ENCODE data around the gene PAMR1. TPM values are rescaled to one million over a fixed set of nuclear protein-coding genes. Genes with fewer than 3 reads are reported as not detected.

The PAMR1 gene, protein sequence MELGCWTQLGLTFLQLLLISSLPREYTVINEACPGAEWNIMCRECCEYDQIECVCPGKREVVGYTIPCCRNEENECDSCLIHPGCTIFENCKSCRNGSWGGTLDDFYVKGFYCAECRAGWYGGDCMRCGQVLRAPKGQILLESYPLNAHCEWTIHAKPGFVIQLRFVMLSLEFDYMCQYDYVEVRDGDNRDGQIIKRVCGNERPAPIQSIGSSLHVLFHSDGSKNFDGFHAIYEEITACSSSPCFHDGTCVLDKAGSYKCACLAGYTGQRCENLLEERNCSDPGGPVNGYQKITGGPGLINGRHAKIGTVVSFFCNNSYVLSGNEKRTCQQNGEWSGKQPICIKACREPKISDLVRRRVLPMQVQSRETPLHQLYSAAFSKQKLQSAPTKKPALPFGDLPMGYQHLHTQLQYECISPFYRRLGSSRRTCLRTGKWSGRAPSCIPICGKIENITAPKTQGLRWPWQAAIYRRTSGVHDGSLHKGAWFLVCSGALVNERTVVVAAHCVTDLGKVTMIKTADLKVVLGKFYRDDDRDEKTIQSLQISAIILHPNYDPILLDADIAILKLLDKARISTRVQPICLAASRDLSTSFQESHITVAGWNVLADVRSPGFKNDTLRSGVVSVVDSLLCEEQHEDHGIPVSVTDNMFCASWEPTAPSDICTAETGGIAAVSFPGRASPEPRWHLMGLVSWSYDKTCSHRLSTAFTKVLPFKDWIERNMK
- total RNA-seq, result 2.2 TPM
- 2.4 TPM for polyA plus RNA-seq (ENCODE audit: insufficient read depth, low read depth, low replicate concordance)
- long read RNA-seq, donor 1, result 0 reads
- long read RNA-seq, donor 2, partial matches to known transcripts, result 0 of 2 reads
- long read RNA-seq, donor 2, other reads (novel, unspliced or antisense), result 0 of 2 reads
- long read RNA-seq, donor 3, partial matches to known transcripts, result 0 of 2 reads
- long read RNA-seq, donor 3, other reads (novel, unspliced or antisense), result 0 of 2 reads
- long read RNA-seq, donor 4, partial matches to known transcripts, result 0 of 1 reads
- long read RNA-seq, donor 4, other reads (novel, unspliced or antisense), result 0 of 1 reads
- long read RNA-seq, donor 5, result 0 reads
- long read RNA-seq, donor 6, result 0 reads
- long read RNA-seq, donor 7, partial matches to known transcripts, result 1 of 4 reads
- long read RNA-seq, donor 7, other reads (novel, unspliced or antisense), result 1 of 4 reads
- long read RNA-seq, donor 8, result 0 reads
- long read RNA-seq, donor 9, result 0 reads
- long read RNA-seq, donor 10, partial matches to known transcripts, result 0 of 1 reads
- long read RNA-seq, donor 10, other reads (novel, unspliced or antisense), result 0 of 1 reads

DNA sequence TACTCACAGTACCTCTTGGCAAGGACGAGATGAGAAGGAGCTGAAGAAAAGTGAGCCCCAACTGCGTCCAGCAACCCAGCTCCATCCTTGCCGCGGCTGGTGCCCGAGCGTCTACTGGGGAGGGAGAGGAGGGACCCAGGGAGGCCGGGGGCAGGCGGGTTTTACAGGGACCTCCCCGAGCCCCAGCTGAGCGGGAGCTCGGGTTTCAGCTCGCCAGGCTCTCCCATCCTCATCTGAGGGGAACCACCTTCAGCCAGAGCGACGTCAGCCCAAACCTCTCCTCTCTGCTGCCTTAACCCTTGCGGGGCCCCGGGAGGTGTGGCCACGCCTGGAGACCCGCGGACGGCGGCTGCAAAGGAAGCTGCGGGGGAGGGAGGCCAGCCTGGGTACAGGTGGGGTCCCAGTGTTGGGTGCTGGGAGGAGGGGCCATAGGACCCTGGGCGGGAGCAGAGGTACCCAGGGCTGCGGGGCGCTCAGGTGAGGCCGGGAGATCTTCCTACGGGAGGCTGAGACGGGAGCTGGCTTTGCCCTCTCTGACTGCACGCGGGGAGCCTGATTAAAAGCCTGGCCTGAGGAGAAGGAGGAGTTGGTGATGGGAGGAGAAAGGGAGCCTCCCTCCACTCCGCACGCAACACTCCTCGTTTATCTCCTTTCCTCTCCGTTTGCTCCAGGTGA lies at the start of gene PAMR1:
PAMR1 (minus strand) TSS at position 116 of the 675 bp plus-strand sequence; CDS start at position 85, 31 bp downstream.
- Histone ChIP-seq H3K4me1 (ENCODE audit: control insufficient read depth in 2 of 3, insufficient read depth in 2 of 3, low read depth in 1 of 3, low read length in 3 of 3) (peaks cover 0 to 4% (median 0%) of the 10 kb centered on the region in 3 donors), H3K9ac (ENCODE audit: low read length in 3 of 3) (no peak within 1 kb of the TSS), H3K36me3 (ENCODE audit: control insufficient read depth in 2 of 3, insufficient read depth in 3 of 3, low read length in 3 of 3) (no peaks in the 10 kb centered on the region), H3K9me3 (ENCODE audit: control insufficient read depth in 2 of 3, insufficient read depth in 1 of 3, low read length in 3 of 3) (no peaks in the 10 kb centered on the region), H3K27me3 (ENCODE audit: control insufficient read depth, insufficient read depth, low read length) (no peaks in the 10 kb centered on the region), H3K27ac (ENCODE audit: low read depth in 2 of 2, low read length in 2 of 2) (no peak within 1 kb of the TSS), H3K4me3 (ENCODE audit: low read length in 3 of 3) (peak within 1 kb of the TSS in 1 of 3 donors; percentile 35)
- peak; percentile 81 to 91 (median 85) for DNase-seq
- TF ChIP-seq, protein P1, sequence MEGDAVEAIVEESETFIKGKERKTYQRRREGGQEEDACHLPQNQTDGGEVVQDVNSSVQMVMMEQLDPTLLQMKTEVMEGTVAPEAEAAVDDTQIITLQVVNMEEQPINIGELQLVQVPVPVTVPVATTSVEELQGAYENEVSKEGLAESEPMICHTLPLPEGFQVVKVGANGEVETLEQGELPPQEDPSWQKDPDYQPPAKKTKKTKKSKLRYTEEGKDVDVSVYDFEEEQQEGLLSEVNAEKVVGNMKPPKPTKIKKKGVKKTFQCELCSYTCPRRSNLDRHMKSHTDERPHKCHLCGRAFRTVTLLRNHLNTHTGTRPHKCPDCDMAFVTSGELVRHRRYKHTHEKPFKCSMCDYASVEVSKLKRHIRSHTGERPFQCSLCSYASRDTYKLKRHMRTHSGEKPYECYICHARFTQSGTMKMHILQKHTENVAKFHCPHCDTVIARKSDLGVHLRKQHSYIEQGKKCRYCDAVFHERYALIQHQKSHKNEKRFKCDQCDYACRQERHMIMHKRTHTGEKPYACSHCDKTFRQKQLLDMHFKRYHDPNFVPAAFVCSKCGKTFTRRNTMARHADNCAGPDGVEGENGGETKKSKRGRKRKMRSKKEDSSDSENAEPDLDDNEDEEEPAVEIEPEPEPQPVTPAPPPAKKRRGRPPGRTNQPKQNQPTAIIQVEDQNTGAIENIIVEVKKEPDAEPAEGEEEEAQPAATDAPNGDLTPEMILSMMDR (IDR thresholded peaks at IDR 0.05; ENCODE audit: borderline replicate concordance, extremely low read depth, insufficient read depth), result no peak
- intact Hi-C loops (cut with DNase I), result no loop called here
- no peak for FAIRE-seq

DNA sequence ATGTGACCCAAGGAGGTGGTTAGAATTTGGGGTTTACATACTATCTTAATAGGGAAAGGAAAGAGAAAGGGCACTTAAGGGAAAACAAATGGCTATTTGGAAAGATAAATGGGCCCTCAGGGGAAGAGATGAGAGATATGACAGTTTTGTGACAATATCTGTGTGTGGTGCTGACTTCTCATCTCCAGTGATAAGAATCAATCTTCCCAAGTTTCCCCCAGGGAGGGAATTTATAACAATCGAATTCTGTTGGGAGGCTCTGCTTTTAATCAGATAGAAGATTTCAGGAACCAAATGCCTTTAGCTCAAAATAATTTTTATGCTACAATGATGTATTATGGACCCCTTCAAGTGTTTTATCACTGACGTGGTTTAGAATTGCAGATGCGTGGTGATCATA lies 46.3 kb upstream of the PAMR1 start:
- FAIRE-seq (no peak), DNase-seq (no peak)
- no peaks in the 10 kb centered on the region for H3K27me3 ChIP-seq (ENCODE audit: control insufficient read depth, insufficient read depth, low read length)
- no peak overlapping the region for H3K27ac ChIP-seq (ENCODE audit: low read depth in 2 of 2, low read length in 2 of 2)
- intact Hi-C loops (cut with DNase I), result no loop called here
- no peak overlapping the region for H3K4me3 ChIP-seq (ENCODE audit: low read length in 3 of 3)
- H3K9me3 ChIP-seq (ENCODE audit: control insufficient read depth in 2 of 3, insufficient read depth in 1 of 3, low read length in 3 of 3), result peaks cover 0 to 4% (median 0%) of the 10 kb centered on the region in 3 donors
- TF ChIP-seq, protein P1 (IDR thresholded peaks at IDR 0.05; ENCODE audit: borderline replicate concordance, extremely low read depth, insufficient read depth), result no peak
- no peaks in the 10 kb centered on the region for H3K36me3 ChIP-seq (ENCODE audit: control insufficient read depth in 2 of 3, insufficient read depth in 3 of 3, low read length in 3 of 3)
- no peaks in the 10 kb centered on the region for H3K4me1 ChIP-seq (ENCODE audit: control insufficient read depth in 2 of 3, insufficient read depth in 2 of 3, low read depth in 1 of 3, low read length in 3 of 3)
- no peak overlapping the region for H3K9ac ChIP-seq (ENCODE audit: low read length in 3 of 3)

DNA sequence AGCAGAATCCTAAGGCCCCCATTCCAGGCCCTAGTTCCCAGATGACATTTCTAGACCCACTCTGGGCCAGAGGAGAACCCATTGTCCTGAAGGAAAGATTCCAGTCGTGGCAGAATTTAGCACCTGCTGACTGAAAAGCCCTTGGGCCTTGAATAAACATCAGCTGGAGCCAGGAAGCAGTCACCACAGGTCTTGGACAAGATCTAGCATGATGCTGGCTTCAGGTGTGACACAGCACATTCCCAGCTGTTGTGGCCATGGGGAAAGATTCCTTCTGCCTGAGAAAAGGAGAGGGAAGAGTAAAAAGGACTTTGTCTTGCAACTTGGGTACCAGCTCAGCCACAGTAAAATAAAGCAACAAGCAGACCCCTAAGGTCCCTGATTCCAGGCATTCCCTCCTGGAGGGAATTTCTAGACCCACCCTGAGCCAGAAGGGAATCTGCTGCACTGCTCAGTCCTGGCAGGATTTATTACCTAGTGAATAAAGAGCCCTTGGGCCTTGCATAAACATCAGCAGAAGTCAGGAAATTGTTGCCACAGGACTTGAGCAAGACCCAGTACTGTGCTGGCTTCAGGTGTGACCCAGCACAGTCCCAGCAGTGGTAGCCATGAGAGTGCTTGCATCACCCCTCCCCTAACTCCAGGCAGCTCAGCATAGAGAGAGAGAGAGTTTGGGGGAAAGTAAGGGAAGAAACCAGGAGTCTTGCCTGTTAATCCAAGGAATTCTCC lies 42.5 kb upstream of the PAMR1 start:
- H3K9ac ChIP-seq (ENCODE audit: low read length in 3 of 3), result no peak overlapping the region

More for the DNA sequence above, 42.5 kb upstream of the PAMR1 start:
- DNase-seq, result no peak
- FAIRE-seq, result no peak
- Histone ChIP-seq H3K4me1 (ENCODE audit: control insufficient read depth in 2 of 3, insufficient read depth in 2 of 3, low read depth in 1 of 3, low read length in 3 of 3) (no peaks in the 10 kb centered on the region), H3K4me3 (ENCODE audit: low read length in 3 of 3) (no peak overlapping the region), H3K27me3 (ENCODE audit: control insufficient read depth, insufficient read depth, low read length) (no peaks in the 10 kb centered on the region), H3K36me3 (ENCODE audit: control insufficient read depth in 2 of 3, insufficient read depth in 3 of 3, low read length in 3 of 3) (no peaks in the 10 kb centered on the region), H3K9me3 (ENCODE audit: control insufficient read depth in 2 of 3, insufficient read depth in 1 of 3, low read length in 3 of 3) (peaks cover 0 to 4% (median 0%) of the 10 kb centered on the region in 3 donors), H3K27ac (ENCODE audit: low read depth in 2 of 2, low read length in 2 of 2) (no peak overlapping the region)
- TF ChIP-seq, protein P1 (IDR thresholded peaks at IDR 0.05; ENCODE audit: borderline replicate concordance, extremely low read depth, insufficient read depth), result no peak
- intact Hi-C loops (cut with DNase I), result no loop called here
